CD14-positive monocyte (primary cell): ENCODE data around the gene LACC1. TPM values are rescaled to one million over a fixed set of nuclear protein-coding genes. Genes with fewer than 3 reads are reported as not detected.

ENCODE experiments used
- DNase-seq, 3 donors: peaks; one replicate each; pipeline ENCODE4 v3.0.0-alpha.2; 2011 to 2022
- H2AFZ ChIP-seq: 2 replicates; pipeline ENCODE4 v1.6.0; 2012; ENCODE audit warnings: mild to moderate bottlenecking, low read depth, low read length, inconsistent platforms; ENCODE audit not compliant: insufficient read depth, poor library complexity, severe bottlenecking
- H3K27ac ChIP-seq, 2 donors: 1 replicate in 1 of 2; 2 replicates in 1 of 2; pipeline ENCODE4 v1.5.1; 2012 to 2013; ENCODE audit warnings: low read length in 2 of 2, control low read depth in 1 of 2, inconsistent platforms in 1 of 2, low read depth in 1 of 2, mild to moderate bottlenecking in 1 of 2
- H3K27me3 ChIP-seq, 2 donors: one replicate each; pipeline versions ENCODE4 v1.6.0 to v1.6.1; 2011 to 2013; ENCODE audit warnings: low read length in 2 of 2; ENCODE audit not compliant: control insufficient read depth in 2 of 2, insufficient read depth in 2 of 2
- H3K36me3 ChIP-seq, 2 donors: replicated peaks in 1 of 2; 1 replicate in 1 of 2; 2 replicates in 1 of 2; pipeline versions ENCODE4 v1.5.1 to v1.6.1; 2012 to 2013; ENCODE audit warnings: low read length in 2 of 2, control low read depth in 1 of 2, inconsistent platforms in 1 of 2, mild to moderate bottlenecking in 1 of 2; ENCODE audit not compliant: insufficient read depth in 2 of 2, control insufficient read depth in 1 of 2
- H3K4me1 ChIP-seq, 2 donors: 1 replicate in 1 of 2; 2 replicates in 1 of 2; pipeline versions ENCODE4 v1.5.1 to v1.6.1; 2012 to 2013; ENCODE audit warnings: low read length in 2 of 2, control low read depth in 1 of 2, inconsistent platforms in 1 of 2, mild to moderate bottlenecking in 1 of 2, moderate library complexity in 1 of 2; ENCODE audit not compliant: insufficient read depth in 2 of 2, control insufficient read depth in 1 of 2
- H3K4me2 ChIP-seq: replicated peaks from 2 replicates; pipeline ENCODE3; 2012; ENCODE audit warnings: low read length, moderate library complexity, mild to moderate bottlenecking; ENCODE audit not compliant: poor library complexity, severe bottlenecking; ENCODE audit errors: extremely low read depth
- H3K4me3 ChIP-seq, 3 experiments: fragments of 200-600 bp in 1 of 3; sonication (generic) in 1 of 3; replicated peaks in 1 of 3; 1 replicate in 2 of 3; 2 replicates in 1 of 3; pipeline ENCODE4 v1.5.1; 2011 to 2013; ENCODE audit warnings: low read length in 3 of 3, mild to moderate bottlenecking in 3 of 3, control low read depth in 2 of 3, low read depth in 2 of 3, inconsistent platforms in 1 of 3, moderate library complexity in 1 of 3
- H3K79me2 ChIP-seq: 2 replicates; pipeline ENCODE4 v1.6.0; 2012; ENCODE audit warnings: mild to moderate bottlenecking, control low read depth, inconsistent platforms, low read length, moderate library complexity; ENCODE audit not compliant: insufficient read depth
- H3K9ac ChIP-seq: 2 replicates; pipeline ENCODE4 v1.6.0; 2017; ENCODE audit warnings: low read length, mild to moderate bottlenecking; ENCODE audit not compliant: insufficient read depth, poor library complexity, severe bottlenecking
- H3K9me3 ChIP-seq, 2 donors: replicated peaks in 1 of 2; 1 replicate in 1 of 2; 2 replicates in 1 of 2; pipeline versions ENCODE4 v1.5.1 to v1.6.1; 2012 to 2013; ENCODE audit warnings: low read length in 2 of 2, control low read depth in 1 of 2; ENCODE audit not compliant: control insufficient read depth in 1 of 2, insufficient read depth in 1 of 2
- H4K20me1 ChIP-seq: 2 replicates; pipeline ENCODE4 v1.6.0; 2012; ENCODE audit warnings: mild to moderate bottlenecking, low read length, control low read depth, moderate library complexity; ENCODE audit not compliant: insufficient read depth
- H3K27ac Mint-ChIP-seq, 7 donors: one replicate each; pipeline ENCODE4 v1.8.0; 2020; ENCODE audit warnings: mild to moderate bottlenecking in 7 of 7, mixed read lengths in 7 of 7, moderate library complexity in 6 of 7, inconsistent platforms in 2 of 7
- H3K27me3 Mint-ChIP-seq, 3 donors: one replicate each; pipeline ENCODE4 v1.8.0; 2021 to 2022; ENCODE audit warnings: low read depth in 3 of 3, mild to moderate bottlenecking in 3 of 3, mixed read lengths in 3 of 3, moderate library complexity in 3 of 3, inconsistent platforms in 1 of 3
- H3K36me3 Mint-ChIP-seq, 2 donors: one replicate each; pipeline ENCODE4 v1.8.0; 2020; ENCODE audit warnings: mixed read lengths in 2 of 2, inconsistent platforms in 1 of 2, mild to moderate bottlenecking in 1 of 2
- H3K4me1 Mint-ChIP-seq: one replicate; pipeline ENCODE4 v1.8.0; 2020; ENCODE audit warnings: mild to moderate bottlenecking, mixed read lengths
- H3K4me3 Mint-ChIP-seq, 2 donors: one replicate each; pipeline ENCODE4 v1.8.0; 2020; ENCODE audit warnings: mild to moderate bottlenecking in 2 of 2, mixed read lengths in 2 of 2, moderate library complexity in 1 of 2
- H3K9me3 Mint-ChIP-seq, 7 donors: one replicate each; pipeline ENCODE4 v1.8.0; 2020 to 2022; ENCODE audit warnings: mixed read lengths in 7 of 7, mild to moderate bottlenecking in 6 of 7, moderate library complexity in 6 of 7, inconsistent platforms in 2 of 7
- CTCF ChIP-seq: fragments of 200-600 bp; IDR thresholded peaks from one replicate; pipeline ENCODE4 v1.8.0; 2022; ENCODE audit warnings: antibody characterized with exemption, mild to moderate bottlenecking
- WGBS: methylation state at CpG from one replicate; pipeline ENCODE4 v1.1.5; 2013; ENCODE audit warnings: missing lambda C conversion rate; ENCODE audit not compliant: insufficient coverage; 5-methylcytosine and 5-hydroxymethylcytosine counted together
- intact Hi-C, 2 donors: fragments of 100-400 bp; cut with micrococcal nuclease; formaldehyde crosslinking; loops; one replicate each; pipeline versions ENCODE4 v1.15.0 to v1.15.1; 2023
- polyA plus RNA-seq, 3 donors: library from polyadenylated mRNA; depleted of rRNA in 1 of 3; unstranded in 2 of 3; stranded (reverse) in 1 of 3; fragments of 300-500 nt in 2 of 3; fragments of >200 nt in 1 of 3; fragmentation: Illumina TruSeq in 2 of 3; gene quantifications; 1 replicate in 2 of 3; 2 replicates in 1 of 3; pipeline ENCODE4 v1.2.3, GENCODE V29; 2012 to 2021

The LACC1 gene
- polyA plus RNA-seq, 3 donors = 2.6 to 7.7 (median 5.9) TPM

- Mint-ChIP-seq H3K4me1 (no peaks in the 10 kb centered on the region), H3K9me3 (peaks cover 0 to 9% (median 0%) of the 10 kb centered on the region in 7 donors), H3K36me3 (no peaks in the 10 kb centered on the region), H3K4me3 (peak overlapping the region in 1 of 2 donors; percentile 64), H3K27ac (peak overlapping the region in 1 of 7 donors; percentile 55), H3K27me3 (peaks cover 73 to 85% (median 73%) of the 10 kb centered on the region in 3 donors)
- H4K20me1 ChIP-seq = no peaks in the 10 kb centered on the region
- WGBS = no CpG with 5 or more reads among the region's 1 CpG
- no peak overlapping the region for H3K4me3 ChIP-seq
- no peaks in the 10 kb centered on the region for H3K4me1 ChIP-seq
- H3K27ac ChIP-seq = no peak overlapping the region
- no peak overlapping the region for H3K4me2 ChIP-seq
- H3K9ac ChIP-seq = no peak overlapping the region
- no peaks in the 10 kb centered on the region for H3K79me2 ChIP-seq
- intact Hi-C loops = no loop called here
- no peaks in the 10 kb centered on the region for H3K36me3 ChIP-seq
- H2AFZ ChIP-seq = no peak overlapping the region
- no peak for TF ChIP-seq CTCF
- peaks cover 83 to 95% of the 10 kb centered on the region in 2 donors for H3K27me3 ChIP-seq
- DNase-seq = no peak
- H3K9me3 ChIP-seq = no peaks in the 10 kb centered on the region
Observed at GRCh38 chr13:43939086-43939485, 59.4 kb downstream of the LACC1 start.

- Histone ChIP-seq H3K4me3 (no peak overlapping the region), H3K27me3 (peaks cover 59 to 71% of the 10 kb centered on the region in 2 donors), H3K9me3 (no peaks in the 10 kb centered on the region), H4K20me1 (no peaks in the 10 kb centered on the region), H2AFZ (no peak overlapping the region), H3K36me3 (no peaks in the 10 kb centered on the region), H3K4me1 (no peaks in the 10 kb centered on the region), H3K27ac (no peak overlapping the region), H3K9ac (no peak overlapping the region), H3K4me2 (no peak overlapping the region), H3K79me2 (no peaks in the 10 kb centered on the region)
- no peak for TF ChIP-seq CTCF
- WGBS = no CpG with 5 or more reads among the region's 1 CpG
- Mint-ChIP-seq H3K36me3 (no peaks in the 10 kb centered on the region), H3K4me1 (no peaks in the 10 kb centered on the region), H3K9me3 (peaks cover 0 to 9% (median 0%) of the 10 kb centered on the region in 7 donors), H3K27ac (no peak overlapping the region), H3K4me3 (peak overlapping the region in 1 of 2 donors; percentile 51), H3K27me3 (peaks cover 46 to 71% (median 48%) of the 10 kb centered on the region in 3 donors)
- no peak for DNase-seq
- intact Hi-C loops = no loop called here
Observed at GRCh38 chr13:43942286-43942685, 62.6 kb downstream of the LACC1 start.

Other genes starting within 250 kb of the LACC1 start
- under 1 TPM in 1 of 3 donors, not detected in 2; 0.04 TPM for gene ENOX1, start 92.9 kb upstream of the LACC1 start, polyA plus RNA-seq
- 1 to 10 TPM in 1 of 3 donors, under 1 TPM in 2; 0.16 to 8.0 (median 0.52) TPM for gene CCDC122, start 164 bp upstream of the LACC1 start, polyA plus RNA-seq